ENCODE results near the gene ATP5PD. TPM values are rescaled to one million over a fixed set of nuclear protein-coding genes. Genes with fewer than 3 reads are reported as not detected.
A peak's percentile ranks its signal among the peaks of the same experiment; 100 is the strongest.

The ATP5PD gene
- total and polyA plus RNA-seq, 2 of the 13 experiments (the other 11 are each of a cell fraction or from before 2014, with no cell fraction given): 158 to 428 TPM

GRCh38 chr17:75077072-75077495 is 30.3 kb upstream of the ATP5PD start (continued):
- TF ChIP-seq ZBTB7A (CRISPR knock-in tag; IDR thresholded peaks at IDR 0.05) (peak; percentile 78), ZC3H4 (CRISPR knock-in tag; IDR thresholded peaks at IDR 0.05; ENCODE audit: borderline replicate concordance) (no peak), REST (IDR thresholded peaks at IDR 0.05; ENCODE audit: borderline replicate concordance in 1 of 2, low read depth in 1 of 2, low read length in 2 of 2) (peak in 1 of 2 experiments; percentile 33; a peak in 1 of 4 replicates), TCF7L2 (IDR thresholded peaks at IDR 0.05; ENCODE audit: low read depth, low read length) (no peak), CHCHD3 (CRISPR knock-in tag; IDR thresholded peaks at IDR 0.05) (no peak), ZNF749 (CRISPR knock-in tag; IDR thresholded peaks at IDR 0.05; ENCODE audit: borderline replicate concordance) (no peak), ZNF674 (CRISPR knock-in tag; IDR thresholded peaks at IDR 0.05; ENCODE audit: low read depth) (no peak), JUNB (CRISPR knock-in tag; IDR thresholded peaks at IDR 0.05; ENCODE audit: borderline replicate concordance) (no peak), ARNTL (CRISPR knock-in tag; IDR thresholded peaks at IDR 0.05) (0 out of 2 replicates have a peak, but pooled peaks have one; percentile 41), RBAK (CRISPR knock-in tag; IDR thresholded peaks at IDR 0.05) (no peak), EZH2 (conservative IDR thresholded peaks at IDR 0.05; ENCODE audit: low read depth, low read length) (no peak), MATR3 (CRISPR knock-in tag; IDR thresholded peaks at IDR 0.05) (no peak), RFX5 (IDR thresholded peaks at IDR 0.05; ENCODE audit: low read depth, low read length) (no peak), SUZ12 (IDR thresholded peaks at IDR 0.05; ENCODE audit: low read depth, low read length) (no peak), GTF3A (CRISPR knock-in tag; conservative IDR thresholded peaks at IDR 0.05) (no peak), ZNF33B (CRISPR knock-in tag; IDR thresholded peaks at IDR 0.05) (0 out of 2 replicates have a peak, but pooled peaks have one; percentile 64), RARG (CRISPR knock-in tag; IDR thresholded peaks at IDR 0.05; ENCODE audit: low read depth) (no peak), MYC (CRISPR knock-in tag; IDR thresholded peaks at IDR 0.05; ENCODE audit: borderline replicate concordance) (peak; percentile 41; the same call in 1 of the 2 replicates), FOXM1 (CRISPR knock-in tag; IDR thresholded peaks at IDR 0.05) (no peak), ZNF362 (CRISPR knock-in tag; IDR thresholded peaks at IDR 0.05; ENCODE audit: borderline replicate concordance) (no peak; the same call in 1 of the 2 replicates)
- TF ChIP-seq, protein P1, sequence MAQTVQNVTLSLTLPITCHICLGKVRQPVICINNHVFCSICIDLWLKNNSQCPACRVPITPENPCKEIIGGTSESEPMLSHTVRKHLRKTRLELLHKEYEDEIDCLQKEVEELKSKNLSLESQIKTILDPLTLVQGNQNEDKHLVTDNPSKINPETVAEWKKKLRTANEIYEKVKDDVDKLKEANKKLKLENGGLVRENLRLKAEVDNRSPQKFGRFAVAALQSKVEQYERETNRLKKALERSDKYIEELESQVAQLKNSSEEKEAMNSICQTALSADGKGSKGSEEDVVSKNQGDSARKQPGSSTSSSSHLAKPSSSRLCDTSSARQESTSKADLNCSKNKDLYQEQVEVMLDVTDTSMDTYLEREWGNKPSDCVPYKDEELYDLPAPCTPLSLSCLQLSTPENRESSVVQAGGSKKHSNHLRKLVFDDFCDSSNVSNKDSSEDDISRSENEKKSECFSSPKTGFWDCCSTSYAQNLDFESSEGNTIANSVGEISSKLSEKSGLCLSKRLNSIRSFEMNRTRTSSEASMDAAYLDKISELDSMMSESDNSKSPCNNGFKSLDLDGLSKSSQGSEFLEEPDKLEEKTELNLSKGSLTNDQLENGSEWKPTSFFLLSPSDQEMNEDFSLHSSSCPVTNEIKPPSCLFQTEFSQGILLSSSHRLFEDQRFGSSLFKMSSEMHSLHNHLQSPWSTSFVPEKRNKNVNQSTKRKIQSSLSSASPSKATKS (CRISPR knock-in tag; IDR thresholded peaks at IDR 0.05): no peak
- TF ChIP-seq, protein P2, sequence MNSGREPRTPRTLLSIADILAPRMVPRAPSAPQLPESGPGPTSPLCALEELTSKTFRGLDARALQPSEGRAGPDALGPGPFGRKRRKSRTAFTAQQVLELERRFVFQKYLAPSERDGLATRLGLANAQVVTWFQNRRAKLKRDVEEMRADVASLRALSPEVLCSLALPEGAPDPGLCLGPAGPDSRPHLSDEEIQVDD (CRISPR knock-in tag; IDR thresholded peaks at IDR 0.05; ENCODE audit: borderline replicate concordance): no peak
- TF ChIP-seq, protein P3, sequence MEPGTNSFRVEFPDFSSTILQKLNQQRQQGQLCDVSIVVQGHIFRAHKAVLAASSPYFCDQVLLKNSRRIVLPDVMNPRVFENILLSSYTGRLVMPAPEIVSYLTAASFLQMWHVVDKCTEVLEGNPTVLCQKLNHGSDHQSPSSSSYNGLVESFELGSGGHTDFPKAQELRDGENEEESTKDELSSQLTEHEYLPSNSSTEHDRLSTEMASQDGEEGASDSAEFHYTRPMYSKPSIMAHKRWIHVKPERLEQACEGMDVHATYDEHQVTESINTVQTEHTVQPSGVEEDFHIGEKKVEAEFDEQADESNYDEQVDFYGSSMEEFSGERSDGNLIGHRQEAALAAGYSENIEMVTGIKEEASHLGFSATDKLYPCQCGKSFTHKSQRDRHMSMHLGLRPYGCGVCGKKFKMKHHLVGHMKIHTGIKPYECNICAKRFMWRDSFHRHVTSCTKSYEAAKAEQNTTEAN (CRISPR knock-in tag; conservative IDR thresholded peaks at IDR 0.05): 0 out of 2 replicates have a peak, but pooled peaks have one; percentile 41
